Skeletal muscle cell (primary cell): Measurements from ENCODE around the gene THSD4.

Experiments used
- DNase-seq: peaks from one replicate; pipeline ENCODE4 v3.0.0-alpha.2; 2010; ENCODE audit warnings: low read depth
- H3K4me3 ChIP-seq: 2 replicates; pipeline ENCODE4 v1.5.1; 2011; ENCODE audit warnings: low read depth, mild to moderate bottlenecking, control low read depth, low read length, moderate library complexity

THSD4 gene

DNA sequence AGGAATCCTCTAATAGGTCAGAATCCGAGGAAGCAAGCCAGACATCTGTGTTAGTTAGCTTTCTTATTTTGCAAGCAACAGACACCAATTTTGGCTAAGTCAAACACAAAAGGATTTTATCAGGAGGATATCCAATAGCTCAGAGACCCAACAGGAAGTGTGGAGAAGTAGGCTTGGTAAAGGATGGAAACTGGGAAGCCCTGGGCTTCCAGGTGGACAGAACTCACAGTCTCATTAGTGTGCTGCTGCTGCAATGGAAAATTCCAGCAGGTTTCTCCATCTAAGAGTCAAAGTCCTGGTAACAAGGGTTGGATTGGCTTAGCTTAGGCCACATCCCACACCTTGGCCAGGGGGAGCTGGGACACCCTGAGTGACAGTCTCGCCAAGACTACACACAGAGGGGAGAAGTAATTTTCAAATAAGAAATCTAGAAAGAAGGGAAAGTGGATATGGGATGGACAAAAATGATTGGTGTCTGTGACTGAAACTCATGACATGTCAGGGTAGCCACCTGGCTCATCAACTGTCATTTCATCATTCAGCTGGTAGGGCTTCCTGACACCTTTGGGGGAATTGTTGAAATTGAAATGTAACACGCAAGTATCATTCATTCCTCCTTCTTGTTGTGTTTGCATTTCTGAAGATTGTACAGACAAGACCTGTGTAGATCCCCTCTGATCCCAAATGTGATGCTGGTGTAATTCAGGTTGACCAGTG is 158.6 kb downstream of the THSD4 start:
- no peak for DNase-seq
- H3K4me3 ChIP-seq: no peak overlapping the region

- no peak overlapping the region for H3K4me3 ChIP-seq
- no peak for DNase-seq
Observed at GRCh38 chr15:71274448-71274798, 159.2 kb downstream of the THSD4 start.

DNA sequence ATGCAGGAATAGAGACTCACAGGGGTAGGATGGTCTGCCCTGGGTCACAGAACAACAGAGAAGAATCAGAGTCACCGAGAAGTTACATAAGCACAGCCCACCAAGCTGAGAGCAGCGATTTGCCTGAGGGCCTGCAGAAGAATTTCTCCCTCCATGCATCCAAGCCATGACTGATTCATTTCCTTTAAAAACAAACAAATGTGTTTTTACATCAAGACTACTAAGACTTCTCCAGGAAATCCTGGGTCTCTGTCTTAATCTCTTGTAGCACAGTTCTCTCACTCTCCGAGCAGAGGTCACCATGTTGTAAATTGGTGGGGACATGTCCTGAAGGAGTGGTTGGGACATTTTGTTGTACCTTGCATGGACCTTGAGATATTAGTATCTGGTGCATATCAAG is 159.8 kb downstream of the THSD4 start:
- peak; percentile 45 for DNase-seq
- H3K4me3 ChIP-seq: no peak overlapping the region

DNA sequence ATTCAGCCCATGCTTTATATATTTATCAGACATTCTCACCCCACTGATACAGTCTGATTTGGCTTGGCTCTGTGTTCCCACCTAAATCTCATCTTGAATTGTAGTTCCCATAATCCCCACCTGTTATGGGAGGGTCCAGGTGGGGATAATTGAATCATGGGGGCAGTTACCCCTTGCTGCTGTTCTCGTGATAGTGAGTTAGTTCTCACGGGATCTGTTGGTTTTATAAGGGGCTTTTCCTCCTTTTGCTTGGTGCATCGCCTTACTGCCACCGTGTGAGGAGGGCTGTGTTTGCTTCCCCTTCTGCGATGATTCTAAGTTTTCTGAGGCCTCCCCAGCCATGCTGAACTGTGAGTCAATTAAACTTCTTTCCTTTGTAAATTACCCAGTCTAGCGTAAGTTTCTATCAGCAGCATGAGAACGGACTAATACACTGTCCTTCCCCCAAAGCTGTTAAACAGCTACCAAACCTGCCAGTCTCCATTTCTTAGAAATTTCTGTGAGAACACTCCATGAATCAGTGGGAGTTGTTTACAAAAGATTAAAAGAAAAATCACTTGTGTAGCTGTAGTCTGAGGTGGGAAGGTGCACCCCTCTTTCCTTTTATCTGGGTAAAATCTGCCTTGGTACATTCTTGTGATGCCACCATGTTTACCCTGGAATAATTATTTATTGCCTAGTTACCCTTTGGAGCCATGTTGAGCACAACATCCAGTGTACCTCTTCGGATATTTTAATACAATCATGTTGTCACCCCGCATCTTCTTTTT is 160.5 kb downstream of the THSD4 start:
- H3K4me3 ChIP-seq: no peak overlapping the region
- no peak for DNase-seq

GRCh38 chr15:71276336-71276665 is 161.0 kb downstream of the THSD4 start:
- H3K4me3 ChIP-seq: no peak overlapping the region
- DNase-seq: no peak

DNA sequence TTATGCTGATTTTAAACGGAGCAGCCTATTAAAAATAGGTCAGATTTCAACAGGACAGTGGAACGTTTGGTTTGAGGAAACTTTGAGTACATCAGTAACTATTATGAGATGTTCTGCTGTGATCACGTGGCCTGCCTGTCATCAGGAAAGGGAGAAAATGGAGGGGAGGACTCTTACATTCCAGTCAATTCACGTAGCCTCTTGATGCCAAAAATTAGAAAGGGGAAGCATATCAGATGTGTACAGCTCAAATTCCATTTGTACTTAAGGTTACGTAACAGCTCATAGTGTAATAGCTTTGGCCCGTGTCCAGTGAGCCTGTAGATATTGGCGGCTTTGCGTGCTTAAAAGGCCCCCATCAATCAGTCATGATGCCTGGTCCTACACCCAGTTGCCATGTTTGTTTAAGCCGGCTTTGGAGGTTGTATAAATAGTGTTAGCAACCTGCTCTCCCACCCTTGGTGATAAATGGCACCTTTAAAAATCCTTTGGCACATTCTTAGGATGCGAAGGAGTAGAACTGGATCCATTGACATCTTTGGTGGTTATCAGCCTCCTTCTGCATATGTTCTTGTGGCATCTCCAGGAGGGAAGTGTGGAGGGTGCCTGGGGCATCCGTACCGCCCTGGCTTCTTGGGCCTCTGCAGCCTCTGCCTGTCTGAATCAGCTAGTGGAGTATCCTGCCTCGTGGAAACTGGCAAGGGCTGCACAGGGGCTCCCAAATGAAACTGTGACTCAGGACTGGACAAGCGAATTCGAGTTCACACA is 163.9 kb downstream of the THSD4 start:
- DNase-seq: peak; percentile 98
- H3K4me3 ChIP-seq: no peak overlapping the region

GRCh38 chr15:71279757-71280141 is 164.5 kb downstream of the THSD4 start:
- no peak for DNase-seq
- no peak overlapping the region for H3K4me3 ChIP-seq

- no peak for DNase-seq
- H3K4me3 ChIP-seq: no peak overlapping the region
Observed at GRCh38 chr15:71280206-71280605, 164.9 kb downstream of the THSD4 start.

DNA sequence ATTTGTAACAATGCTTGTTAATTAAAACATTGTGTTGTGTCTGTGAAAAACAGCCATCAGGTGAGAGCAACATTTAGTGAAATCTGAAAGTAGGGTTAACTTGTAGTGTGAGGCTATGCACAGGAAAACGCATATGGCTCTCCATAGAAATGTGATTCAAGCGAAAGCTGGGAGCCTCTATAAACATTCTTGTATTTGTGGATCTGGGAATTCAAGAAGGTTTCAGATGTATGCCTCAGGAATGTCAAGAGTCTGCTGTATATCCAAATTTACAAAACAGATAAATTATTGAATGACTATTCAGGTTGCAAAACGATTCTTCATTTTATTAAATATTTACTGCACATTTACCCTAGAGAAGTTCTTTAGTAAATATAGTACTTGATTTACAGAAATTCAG is 166.0 kb downstream of the THSD4 start:
- no peak overlapping the region for H3K4me3 ChIP-seq
- DNase-seq: no peak

DNA sequence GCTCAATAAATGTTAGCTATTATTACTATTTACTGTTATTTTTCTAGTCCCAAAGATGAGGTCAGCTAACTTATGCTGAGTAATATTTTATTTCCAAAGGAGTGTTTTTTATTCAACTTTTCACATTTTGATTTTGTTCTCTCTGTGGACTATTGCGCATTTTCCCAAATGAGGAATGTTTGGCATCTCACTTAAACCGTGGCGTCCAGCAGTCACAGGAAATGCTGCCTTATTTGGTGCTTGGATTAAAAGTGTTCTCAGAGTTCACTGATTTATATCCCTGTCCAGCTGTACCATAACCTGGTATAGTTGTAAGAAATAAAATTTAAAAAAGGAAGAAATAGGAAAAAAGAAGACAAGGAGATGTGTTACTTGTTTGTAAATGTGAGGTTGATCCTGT is 166.8 kb downstream of the THSD4 start:
- peak; percentile 60 for DNase-seq
- H3K4me3 ChIP-seq: no peak overlapping the region

DNA sequence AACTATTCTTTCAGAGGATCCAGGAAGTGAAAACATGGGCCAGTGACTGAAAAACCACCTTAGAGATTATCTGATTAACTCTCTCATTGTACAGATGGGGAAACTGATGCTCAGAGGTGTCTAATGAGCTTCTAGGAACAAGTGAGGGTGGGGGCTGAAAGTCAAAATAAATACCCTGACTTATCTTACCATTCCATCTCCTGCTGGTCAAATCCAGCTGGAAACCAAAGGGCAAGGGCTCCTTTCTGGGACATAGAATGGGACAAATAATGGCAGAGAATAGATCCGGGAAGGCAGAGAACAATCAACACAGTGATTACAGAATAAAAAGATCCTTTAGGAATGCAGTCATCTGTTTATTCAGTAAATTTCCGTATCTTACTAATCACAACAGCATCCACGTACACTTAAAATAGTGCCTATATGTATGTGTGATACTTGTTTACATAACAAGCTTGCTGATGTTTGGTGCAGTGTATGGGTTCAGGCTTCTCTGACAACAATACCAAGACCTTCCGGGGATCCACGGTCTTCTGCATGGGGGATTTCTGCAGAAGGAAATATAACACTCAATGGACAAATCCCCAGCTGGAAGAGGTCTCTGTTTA is 173.2 kb downstream of the THSD4 start:
- H3K4me3 ChIP-seq: no peak overlapping the region

DNA sequence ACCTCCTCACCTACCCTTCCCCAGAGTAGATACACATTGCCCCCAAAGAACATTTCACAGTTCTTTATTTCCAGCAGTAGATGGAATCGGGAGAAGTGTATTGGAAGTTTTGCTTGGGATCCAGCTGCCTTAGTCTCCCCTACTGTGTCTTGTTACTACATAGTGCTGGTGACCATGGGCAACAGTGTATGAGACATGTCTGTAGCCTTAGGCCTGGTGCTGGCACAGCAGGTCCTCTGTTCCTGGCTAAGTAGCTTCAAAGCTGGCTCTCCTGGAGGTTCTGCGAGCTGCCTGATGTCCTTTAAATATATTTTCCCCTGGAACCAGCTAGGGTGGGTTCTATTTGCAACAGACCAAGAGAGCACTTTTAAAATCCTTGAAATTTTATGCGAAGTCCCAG is 174.7 kb downstream of the THSD4 start:
- no peak for DNase-seq
- H3K4me3 ChIP-seq: no peak overlapping the region

More for the DNA sequence above, 173.2 kb downstream of the THSD4 start:
- DNase-seq: no peak

DNA sequence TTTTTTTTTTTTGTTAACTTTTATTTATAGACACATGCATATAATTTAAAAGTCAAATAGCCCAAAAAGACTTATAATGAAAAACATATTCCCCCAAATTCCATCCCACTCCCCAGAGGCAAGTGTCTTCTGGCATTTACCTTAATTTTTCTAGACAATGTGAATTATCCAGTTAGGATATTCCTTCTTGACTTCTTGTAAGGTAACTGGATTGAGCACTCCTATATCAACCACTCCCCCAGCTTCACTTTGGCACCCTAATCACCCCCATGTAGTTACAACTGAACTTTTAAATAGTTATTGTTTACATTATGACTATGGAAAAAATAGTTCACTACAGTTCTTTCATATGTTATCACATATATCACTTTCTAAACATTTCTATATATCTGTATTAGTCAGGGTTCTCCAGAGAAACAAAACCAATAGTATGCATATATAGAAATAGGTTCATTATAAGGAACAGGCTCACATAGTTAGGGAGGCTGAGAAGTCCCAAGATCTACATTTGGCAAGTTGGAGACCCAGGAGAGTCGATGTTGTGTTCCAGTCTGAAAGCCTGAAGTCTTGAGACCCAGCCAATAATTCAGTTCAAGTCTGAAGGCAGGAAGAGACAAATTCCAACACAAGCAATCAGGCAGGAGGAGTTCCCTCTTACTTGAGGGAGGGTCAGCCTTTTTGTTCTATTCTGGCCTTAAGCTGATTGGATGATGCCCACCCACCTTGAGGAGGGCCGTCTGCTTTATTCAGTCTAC is 175.8 kb downstream of the THSD4 start:
- H3K4me3 ChIP-seq: no peak overlapping the region
- no peak for DNase-seq

DNA sequence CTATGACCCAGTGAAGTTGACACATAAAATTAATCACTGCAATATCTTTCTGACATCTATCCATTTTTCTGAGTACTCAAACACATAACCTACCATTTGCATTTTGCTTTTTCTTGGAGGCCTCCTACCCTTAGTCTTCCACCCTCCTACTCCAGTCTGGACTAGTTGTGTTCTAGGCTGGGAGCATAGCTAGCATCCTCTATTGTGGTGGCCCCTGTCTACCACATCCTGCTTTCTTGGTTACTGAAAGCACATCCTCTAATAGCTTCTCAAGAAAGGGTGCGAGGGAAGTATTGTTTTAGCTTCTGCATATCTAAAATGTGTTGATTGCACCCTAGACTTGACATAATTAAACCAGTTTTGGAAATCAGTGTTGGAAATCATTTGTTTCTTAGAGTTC is 176.5 kb downstream of the THSD4 start:
- no peak for DNase-seq
- no peak overlapping the region for H3K4me3 ChIP-seq

- no peak for DNase-seq
- no peak overlapping the region for H3K4me3 ChIP-seq
Observed at GRCh38 chr15:71293723-71294122, 178.5 kb downstream of the THSD4 start.

DNA sequence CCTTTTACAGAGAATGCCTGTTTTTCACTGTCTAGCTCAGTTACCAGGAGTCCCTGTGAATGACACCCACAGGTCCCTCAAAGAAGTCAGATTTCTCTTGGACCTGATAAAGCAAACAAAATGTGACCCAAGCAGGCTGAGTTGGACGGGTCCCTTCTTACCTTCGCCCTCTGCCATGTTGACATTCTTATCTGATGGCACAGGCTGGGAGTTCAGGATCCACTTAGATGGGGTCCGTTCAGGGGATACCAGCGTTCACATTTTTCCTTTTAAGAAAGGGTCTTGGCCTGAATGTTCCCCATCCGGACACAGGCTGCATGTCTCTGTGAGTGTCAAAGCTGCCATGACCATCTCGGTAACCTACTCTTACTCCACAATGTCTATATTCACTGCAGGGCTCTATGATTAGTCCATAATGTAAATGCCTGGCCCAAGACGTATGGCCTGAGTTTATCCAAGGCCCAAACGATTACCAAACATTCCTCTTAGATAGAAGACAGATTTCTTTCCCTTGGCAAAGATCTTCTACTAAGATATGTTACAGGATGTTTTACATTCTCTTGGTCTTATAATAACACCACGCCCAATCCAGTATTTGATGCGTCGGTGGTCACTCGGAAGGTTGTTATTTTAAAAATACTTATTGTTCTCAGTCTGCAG is 179.1 kb downstream of the THSD4 start:
- no peak overlapping the region for H3K4me3 ChIP-seq
- peak; percentile 83 for DNase-seq

DNA sequence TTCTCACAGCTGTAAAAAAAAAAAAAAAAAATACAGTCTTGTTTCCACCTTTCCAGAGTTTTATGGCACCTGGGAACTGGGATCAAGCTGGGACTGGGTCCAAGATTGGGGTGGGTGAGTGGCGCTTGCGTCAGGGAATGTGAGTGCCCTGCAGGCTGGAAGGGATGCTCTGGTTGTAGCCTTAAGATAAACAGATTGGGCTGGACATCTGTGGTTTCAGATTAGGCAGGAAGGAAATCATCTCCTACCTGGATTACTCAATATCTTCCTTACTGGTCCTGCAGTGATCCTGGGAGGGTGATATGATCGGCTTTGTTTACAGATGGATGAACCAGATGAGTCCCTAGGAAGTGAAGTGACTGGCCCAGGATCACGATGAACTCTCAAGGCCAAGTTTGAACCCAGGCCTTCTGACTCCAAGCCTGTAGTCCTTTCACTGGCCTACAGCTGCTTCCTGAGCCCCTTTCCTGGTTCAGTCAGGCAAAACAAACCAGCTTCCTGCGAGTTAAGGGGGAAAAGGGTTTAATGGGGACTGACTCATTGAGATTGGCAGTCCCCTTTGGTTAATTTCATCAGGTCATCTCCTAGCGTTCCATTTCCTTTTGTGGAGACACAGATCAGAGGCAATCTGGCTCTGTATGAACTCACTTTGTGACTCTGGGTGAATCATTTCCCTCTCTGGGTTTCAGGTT is 179.8 kb downstream of the THSD4 start:
- H3K4me3 ChIP-seq: no peak overlapping the region

DNA sequence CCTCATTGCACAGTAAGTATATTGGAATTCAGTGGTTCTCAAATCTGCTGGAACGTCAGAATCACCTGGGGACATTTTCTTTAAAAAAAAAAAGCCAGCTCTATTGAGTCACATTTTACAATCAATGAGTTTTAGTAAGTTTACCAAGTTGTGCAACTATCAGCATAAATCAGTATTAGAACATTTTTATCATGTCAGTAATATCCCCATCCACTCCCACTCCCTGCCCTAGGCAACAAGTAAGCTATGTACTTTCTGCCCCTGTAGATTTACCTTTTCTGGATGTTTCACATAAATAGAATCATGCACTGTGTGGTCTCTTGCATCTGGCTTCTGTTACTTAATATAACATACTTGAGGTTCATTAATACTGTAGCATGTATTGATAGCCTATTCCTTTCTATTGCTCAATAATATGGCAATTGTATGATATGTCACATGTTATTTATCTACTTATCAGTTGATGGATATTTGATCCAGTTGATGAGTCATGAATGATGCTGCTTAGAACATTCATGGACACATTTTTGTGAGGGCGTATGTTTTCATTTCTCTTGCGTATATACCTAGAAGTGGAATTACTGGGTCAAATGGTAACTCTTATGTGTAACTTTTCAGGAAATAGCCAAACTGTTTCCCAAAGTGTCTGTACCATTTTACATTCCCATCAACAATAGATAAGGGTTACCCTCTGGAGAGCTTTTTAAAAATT is 180.5 kb downstream of the THSD4 start:
- peak; percentile 84 for DNase-seq
- H3K4me3 ChIP-seq: no peak overlapping the region

More for the DNA sequence above, 179.8 kb downstream of the THSD4 start:
- peak; percentile 99 for DNase-seq
